HCT116 (cell line): ENCODE measurements around the gene CLK3. TPM values are rescaled to one million over a fixed set of nuclear protein-coding genes. Genes with fewer than 3 reads are reported as not detected.
"Not testable (repeated sequence)": the region's sequence is repeated elsewhere in the genome, so short reads cannot be mapped to it uniquely, and the experiment has no call there.

Source experiments
- ATAC-seq: fragments of 200-7000 bp; cut with Tn5 transposase; 2 replicates; pipeline ENCODE4 v1.9.1; 2020; ENCODE audit warnings: mild to moderate bottlenecking, moderate library complexity
- BruUV-seq: library from RNA; stranded (reverse); fragments of 400-500 nt; replicated peaks from 2 replicates; lab custom pipeline; 2021; lab: Mats Ljungman, UMichigan
- CTCF ChIA-PET: fragments of 300-600 bp; sonication (Branson Sonifier 250); formaldehyde crosslinking; loops from one replicate; lab custom pipeline; 2021; ENCODE audit warnings: antibody characterized with exemption; lab: Charles Lee
- POLR2A ChIA-PET: fragments of 300-600, 350-600 bp; sonication (Branson Sonifier 250); formaldehyde crosslinking; loops from one replicate; lab custom pipeline; 2021; ENCODE audit warnings: antibody characterized with exemption; lab: Charles Lee
- RAD21 ChIA-PET, 2 experiments: fragments of 300-600 bp; sonication (Branson Sonifier 250); formaldehyde crosslinking; loops; one replicate each; lab custom pipeline; 2023; ENCODE audit warnings: low total read pairs in 2 of 2; ENCODE audit not compliant: uncharacterized antibody in 2 of 2, unreplicated experiment in 2 of 2, low non-redundant PET in 1 of 2; lab: Charles Lee
- DNase-seq: peaks from one replicate; pipeline ENCODE4 v3.0.0-alpha.2; 2010; ENCODE audit warnings: low read depth, low spot score
- H2AFZ ChIP-seq: fragments of 200-600 bp; shearing (Covaris generic), sonication (generic); 2 replicates; pipeline ENCODE4 v1.6.1; 2017; ENCODE audit warnings: low read depth, mixed run types, mixed read lengths, antibody characterized with exemption, low read length; ENCODE audit not compliant: poor library complexity, severe bottlenecking
- H3K27ac ChIP-seq: 2 replicates; pipeline ENCODE4 v1.5.1; 2012; ENCODE audit warnings: low read depth, low read length
- H3K27me3 ChIP-seq: fragments of 200-600 bp; sonication (generic); 2 replicates; pipeline ENCODE4 v1.6.1; 2016; ENCODE audit warnings: mixed run types, low read length, mixed read lengths; ENCODE audit not compliant: insufficient read depth
- H3K36me3 ChIP-seq, 2 experiments: fragments of 200-500 bp in 1 of 2; fragments of 200-600 bp in 1 of 2; sonication (Bioruptor generic) in 1 of 2; sonication (generic) in 1 of 2; 2 replicates each; pipeline versions ENCODE4 v1.5.1 to v1.6.1; 2014 to 2016; ENCODE audit warnings: low read length in 2 of 2, inconsistent platforms in 1 of 2, mixed read lengths in 1 of 2, mixed run types in 1 of 2; ENCODE audit not compliant: insufficient read depth in 2 of 2, control insufficient read depth in 1 of 2
- H3K4me1 ChIP-seq, 2 experiments: fragments of 200-600 bp in 1 of 2; sonication (generic) in 1 of 2; 2 replicates each; pipeline versions ENCODE4 v1.5.1 to v1.6.1; 2012 to 2017; ENCODE audit warnings: low read length in 2 of 2, inconsistent platforms in 1 of 2, mild to moderate bottlenecking in 1 of 2, mixed read lengths in 1 of 2, mixed run types in 1 of 2, moderate library complexity in 1 of 2; ENCODE audit not compliant: insufficient read depth in 2 of 2, control insufficient read depth in 1 of 2
- H3K4me2 ChIP-seq: fragments of 200-600 bp; sonication (generic); 2 replicates; pipeline ENCODE4 v1.6.1; 2017; ENCODE audit warnings: mixed run types, low read length, mixed read lengths
- H3K4me3 ChIP-seq, 2 experiments: fragments of 200-600 bp in 1 of 2; sonication (generic) in 1 of 2; replicated peaks in 1 of 2; 2 replicates each; pipeline ENCODE4 v1.5.1; 2011 to 2016; ENCODE audit warnings: low read length in 2 of 2, control low read depth in 1 of 2, low read depth in 1 of 2, mild to moderate bottlenecking in 1 of 2, mixed read lengths in 1 of 2, mixed run types in 1 of 2
- H3K79me2 ChIP-seq: fragments of 200-600 bp; sonication (generic); 2 replicates; pipeline ENCODE4 v1.6.1; 2017; ENCODE audit warnings: mild to moderate bottlenecking, mixed run types, low read length, moderate library complexity, mixed read lengths; ENCODE audit not compliant: insufficient read depth
- H3K9ac ChIP-seq: fragments of 200-600 bp; sonication (generic); 2 replicates; pipeline ENCODE4 v1.6.1; 2016; ENCODE audit warnings: low read length, mixed read lengths
- H3K9me2 ChIP-seq: fragments of 200-600 bp; sonication (generic), shearing (Covaris generic); 2 replicates; pipeline ENCODE4 v1.6.1; 2017; ENCODE audit warnings: mixed run types, mild to moderate bottlenecking, moderate library complexity; ENCODE audit not compliant: insufficient read depth
- H3K9me3 ChIP-seq, 2 experiments: fragments of 200-500 bp in 1 of 2; fragments of 200-600 bp in 1 of 2; sonication (Bioruptor generic) in 1 of 2; sonication (generic) in 1 of 2; 2 replicates each; pipeline ENCODE4 v1.6.1; 2014 to 2017; ENCODE audit warnings: low read length in 2 of 2, mixed read lengths in 2 of 2, inconsistent platforms in 1 of 2, low read depth in 1 of 2, mild to moderate bottlenecking in 1 of 2, mixed run types in 1 of 2, moderate library complexity in 1 of 2; ENCODE audit not compliant: control insufficient read depth in 1 of 2, insufficient read depth in 1 of 2
- H4K20me1 ChIP-seq: fragments of 200-600 bp; sonication (generic), shearing (Covaris generic); 2 replicates; pipeline ENCODE4 v1.6.1; 2017; ENCODE audit warnings: mixed run types, mild to moderate bottlenecking, moderate library complexity; ENCODE audit not compliant: insufficient read depth
- EZH2phosphoT487 ChIP-seq: fragments of 200-600 bp; IDR thresholded peaks from 2 replicates; pipeline ENCODE4 v1.6.1; 2018; ENCODE audit warnings: antibody characterized with exemption, borderline replicate concordance
- SP1 ChIP-seq: IDR thresholded peaks from 2 replicates; pipeline ENCODE4 v1.6.1; 2012; ENCODE audit warnings: low read depth
- intact Hi-C: fragments of 100-400 bp; cut with micrococcal nuclease; formaldehyde crosslinking; loops from 2 replicates; pipeline ENCODE4 v1.10.0; 2022
- total RNA-seq: library from RNA; stranded (reverse); gene quantifications from one replicate; pipeline ENCODE4 v1.2.1, GENCODE V29; 2021; ENCODE audit not compliant: unreplicated experiment
- TF ChIP-seq, protein P1 (sequence below): IDR thresholded peaks from 2 replicates; pipeline ENCODE4 v1.6.1; 2012; ENCODE audit warnings: low read depth

Gene CLK3
- total RNA-seq, 1 experiment from 2014 or later, result 79.3 TPM

DNA sequence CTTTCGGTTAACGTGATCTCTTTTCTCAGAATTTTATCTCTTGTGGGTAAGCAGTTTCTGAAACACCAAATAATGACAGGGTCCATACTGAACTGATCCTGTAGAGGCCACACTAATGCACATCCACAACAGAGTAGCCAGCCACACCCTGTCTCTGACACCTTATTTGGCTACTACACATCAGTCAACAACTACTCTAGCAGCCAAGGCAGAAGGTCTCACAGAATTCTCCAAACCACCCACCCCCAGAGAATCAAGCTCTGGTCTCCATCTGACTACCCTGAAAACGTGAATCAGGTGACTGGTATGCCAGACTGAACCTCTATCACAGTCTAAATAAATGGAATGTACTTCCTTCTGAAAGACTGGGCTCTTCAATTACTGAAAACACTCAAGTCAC is 42.2 kb downstream of the CLK3 start (continued):
- TF ChIP-seq, protein P1, sequence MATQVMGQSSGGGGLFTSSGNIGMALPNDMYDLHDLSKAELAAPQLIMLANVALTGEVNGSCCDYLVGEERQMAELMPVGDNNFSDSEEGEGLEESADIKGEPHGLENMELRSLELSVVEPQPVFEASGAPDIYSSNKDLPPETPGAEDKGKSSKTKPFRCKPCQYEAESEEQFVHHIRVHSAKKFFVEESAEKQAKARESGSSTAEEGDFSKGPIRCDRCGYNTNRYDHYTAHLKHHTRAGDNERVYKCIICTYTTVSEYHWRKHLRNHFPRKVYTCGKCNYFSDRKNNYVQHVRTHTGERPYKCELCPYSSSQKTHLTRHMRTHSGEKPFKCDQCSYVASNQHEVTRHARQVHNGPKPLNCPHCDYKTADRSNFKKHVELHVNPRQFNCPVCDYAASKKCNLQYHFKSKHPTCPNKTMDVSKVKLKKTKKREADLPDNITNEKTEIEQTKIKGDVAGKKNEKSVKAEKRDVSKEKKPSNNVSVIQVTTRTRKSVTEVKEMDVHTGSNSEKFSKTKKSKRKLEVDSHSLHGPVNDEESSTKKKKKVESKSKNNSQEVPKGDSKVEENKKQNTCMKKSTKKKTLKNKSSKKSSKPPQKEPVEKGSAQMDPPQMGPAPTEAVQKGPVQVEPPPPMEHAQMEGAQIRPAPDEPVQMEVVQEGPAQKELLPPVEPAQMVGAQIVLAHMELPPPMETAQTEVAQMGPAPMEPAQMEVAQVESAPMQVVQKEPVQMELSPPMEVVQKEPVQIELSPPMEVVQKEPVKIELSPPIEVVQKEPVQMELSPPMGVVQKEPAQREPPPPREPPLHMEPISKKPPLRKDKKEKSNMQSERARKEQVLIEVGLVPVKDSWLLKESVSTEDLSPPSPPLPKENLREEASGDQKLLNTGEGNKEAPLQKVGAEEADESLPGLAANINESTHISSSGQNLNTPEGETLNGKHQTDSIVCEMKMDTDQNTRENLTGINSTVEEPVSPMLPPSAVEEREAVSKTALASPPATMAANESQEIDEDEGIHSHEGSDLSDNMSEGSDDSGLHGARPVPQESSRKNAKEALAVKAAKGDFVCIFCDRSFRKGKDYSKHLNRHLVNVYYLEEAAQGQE, result no peak
- TF ChIP-seq EZH2phosphoT487 (no peak), SP1 (no peak)

DNA sequence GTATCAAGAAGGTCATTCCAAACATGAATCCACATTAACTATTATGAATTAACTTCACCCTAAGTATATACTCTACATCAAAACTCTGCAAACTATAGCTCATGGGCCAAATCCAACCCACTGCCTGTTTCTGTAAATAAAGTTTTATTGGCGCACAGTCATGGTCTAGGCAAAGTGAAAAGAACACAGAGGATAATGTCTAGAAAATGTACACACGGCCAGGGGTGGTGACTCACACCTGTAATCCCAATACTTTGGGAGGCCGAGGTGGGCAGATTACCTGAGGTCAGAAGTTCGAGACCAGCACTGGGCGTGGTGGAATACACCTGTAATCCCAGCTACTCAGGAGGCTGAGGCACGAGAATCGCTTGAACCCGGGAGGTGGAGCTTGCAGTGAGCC is 45.6 kb downstream of the CLK3 start:
- peaks cover 48% of the 10 kb centered on the region for H3K79me2 ChIP-seq
- H3K9ac ChIP-seq, H3K27me3 ChIP-seq, H4K20me1 ChIP-seq, ATAC-seq, H3K4me3 ChIP-seq, RAD21 ChIA-PET, intact Hi-C loops, POLR2A ChIA-PET, DNase-seq, BruUV-seq, CTCF ChIA-PET, H3K9me2 ChIP-seq, H3K9me3 ChIP-seq, H3K36me3 ChIP-seq, H2AFZ ChIP-seq, H3K27ac ChIP-seq: not testable (repeated sequence)
- peaks cover 0 to 13% of the 10 kb centered on the region in 2 experiments; a peak in 2 of 4 replicates for H3K4me1 ChIP-seq
- H3K4me2 ChIP-seq, result peak overlapping the region; percentile 18; the same call in 1 of the 2 replicates
